Muscle layer of colon (tissue), 2 donors: Measurements from ENCODE around the gene GPR158.

Source experiments
- H3K27ac ChIP-seq: one replicate; pipeline ENCODE4 v1.7.0; 2013; ENCODE audit warnings: low read depth, mild to moderate bottlenecking, low read length, moderate library complexity
- H3K27me3 ChIP-seq, 2 donors: one replicate each; pipeline ENCODE4 v1.7.0; 2013; ENCODE audit warnings: low read length in 2 of 2, mild to moderate bottlenecking in 2 of 2; ENCODE audit not compliant: insufficient read depth in 2 of 2, control insufficient read depth in 1 of 2
- H3K36me3 ChIP-seq: one replicate; pipeline ENCODE4 v1.7.0; 2013; ENCODE audit warnings: mild to moderate bottlenecking, low read length; ENCODE audit not compliant: insufficient read depth
- H3K4me1 ChIP-seq: one replicate; pipeline ENCODE4 v1.7.0; 2013; ENCODE audit warnings: mild to moderate bottlenecking, low read length; ENCODE audit not compliant: insufficient read depth
- H3K4me3 ChIP-seq, 2 donors: one replicate each; pipeline ENCODE4 v1.7.0; 2013; ENCODE audit warnings: low read length in 2 of 2, low read depth in 1 of 2, mild to moderate bottlenecking in 1 of 2, moderate library complexity in 1 of 2
- H3K9ac ChIP-seq: one replicate; pipeline ENCODE4 v1.7.0; 2013; ENCODE audit warnings: low read length
- H3K9me3 ChIP-seq: one replicate; pipeline ENCODE4 v1.7.0; 2013; ENCODE audit warnings: mild to moderate bottlenecking, low read length
- donor health status: abdominal sarcoma.
- donor health status: Adenocarcinoma of cecum.

The GPR158 gene

DNA sequence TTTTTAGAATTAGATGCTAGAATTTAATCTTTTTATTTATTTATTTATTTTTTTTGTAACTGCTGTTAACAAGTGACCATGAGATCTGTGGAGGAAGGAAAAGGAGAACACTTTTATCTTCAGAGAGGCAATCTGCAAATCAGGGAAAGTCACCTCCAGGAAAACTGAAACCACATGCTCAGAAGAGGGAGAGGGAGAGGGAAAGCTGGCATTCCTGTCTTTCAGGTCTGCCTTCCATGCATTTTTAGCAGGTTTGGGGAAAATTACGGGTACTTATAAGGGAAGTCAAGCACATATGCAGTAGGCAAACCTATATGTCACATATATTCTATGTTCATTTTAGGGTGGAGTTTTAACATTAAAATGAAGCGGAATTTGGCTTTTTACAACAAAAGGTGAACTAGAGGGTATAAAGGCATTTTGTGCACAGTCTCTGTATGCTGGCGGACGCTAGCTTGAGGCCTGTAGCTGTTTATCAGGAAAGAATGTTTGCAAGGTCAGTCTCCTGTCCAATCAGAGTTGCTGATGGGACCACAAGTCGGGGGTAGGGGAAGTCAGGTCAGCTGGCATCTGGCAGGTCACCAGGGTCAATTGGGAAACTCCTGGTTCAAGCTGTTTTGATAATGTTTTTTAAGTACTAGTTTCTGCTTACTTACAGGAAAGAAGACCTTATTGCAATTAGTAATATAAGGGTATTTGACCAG, 333.5 kb downstream of the GPR158 start:
- no peaks in the 10 kb centered on the region for H3K27me3 ChIP-seq
- H3K4me3 ChIP-seq, result no peak overlapping the region
- H3K9me3 ChIP-seq, result no peaks in the 10 kb centered on the region
- no peak overlapping the region for H3K27ac ChIP-seq
- no peaks in the 10 kb centered on the region for H3K36me3 ChIP-seq
- no peaks in the 10 kb centered on the region for H3K4me1 ChIP-seq
- no peak overlapping the region for H3K9ac ChIP-seq

GRCh38 chr10:25509151-25509550, 334.4 kb downstream of the GPR158 start:
- Histone ChIP-seq H3K27ac (no peak overlapping the region), H3K27me3 (no peaks in the 10 kb centered on the region), H3K9me3 (no peaks in the 10 kb centered on the region), H3K9ac (no peak overlapping the region), H3K4me1 (no peaks in the 10 kb centered on the region), H3K36me3 (no peaks in the 10 kb centered on the region), H3K4me3 (no peak overlapping the region)

DNA sequence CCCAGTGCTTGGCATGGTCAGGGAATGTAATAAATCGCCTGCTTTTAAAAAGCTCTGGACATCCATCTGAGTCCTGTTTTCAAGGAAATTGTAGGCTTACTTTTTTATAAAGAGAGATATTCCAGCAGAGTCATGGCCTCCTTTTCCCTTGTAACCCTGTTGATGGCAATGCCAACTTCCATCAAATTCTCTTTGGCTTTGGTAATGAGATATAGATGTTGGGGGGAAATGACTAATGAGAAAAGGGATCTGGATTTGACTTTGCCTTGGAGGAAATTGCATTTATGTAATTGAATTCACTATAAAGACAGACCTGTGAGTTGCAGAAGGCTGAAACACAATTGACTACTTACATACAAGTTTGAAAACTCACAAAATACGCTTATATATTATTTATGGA, 347.5 kb downstream of the GPR158 start:
- Histone ChIP-seq H3K27me3 (no peaks in the 10 kb centered on the region), H3K9ac (no peak overlapping the region), H3K4me3 (no peak overlapping the region), H3K9me3 (no peaks in the 10 kb centered on the region), H3K27ac (no peak overlapping the region), H3K4me1 (no peaks in the 10 kb centered on the region), H3K36me3 (no peaks in the 10 kb centered on the region)

GRCh38 chr10:25522946-25523608, 348.3 kb downstream of the GPR158 start:
- no peaks in the 10 kb centered on the region for H3K9me3 ChIP-seq
- H3K4me1 ChIP-seq, result no peaks in the 10 kb centered on the region
- H3K27ac ChIP-seq, result no peak overlapping the region
- no peaks in the 10 kb centered on the region for H3K27me3 ChIP-seq
- no peak overlapping the region for H3K4me3 ChIP-seq
- no peaks in the 10 kb centered on the region for H3K36me3 ChIP-seq
- no peak overlapping the region for H3K9ac ChIP-seq

DNA sequence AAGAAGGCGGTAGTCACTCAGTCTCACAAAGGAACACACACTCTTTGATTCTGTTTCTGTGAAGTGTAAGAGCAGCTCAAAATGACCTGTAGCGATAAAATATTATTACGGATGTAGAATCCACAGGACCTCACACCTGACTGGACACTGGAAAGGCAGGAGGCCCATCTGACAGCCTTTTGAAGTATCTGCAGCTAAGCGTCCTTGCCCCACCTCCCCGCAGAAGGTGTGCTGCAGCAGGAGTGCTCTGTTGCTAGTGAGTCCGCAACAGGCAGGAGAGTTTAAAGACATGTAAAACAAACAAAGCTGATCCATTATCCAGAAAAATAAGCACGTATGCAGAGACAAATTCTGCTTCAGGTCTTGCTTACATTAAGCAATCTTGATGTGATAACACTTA, 355.5 kb downstream of the GPR158 start:
- Histone ChIP-seq H3K9ac (no peak overlapping the region), H3K4me1 (no peaks in the 10 kb centered on the region), H3K4me3 (no peak overlapping the region), H3K27ac (no peak overlapping the region), H3K27me3 (no peaks in the 10 kb centered on the region), H3K9me3 (no peaks in the 10 kb centered on the region), H3K36me3 (no peaks in the 10 kb centered on the region)

DNA sequence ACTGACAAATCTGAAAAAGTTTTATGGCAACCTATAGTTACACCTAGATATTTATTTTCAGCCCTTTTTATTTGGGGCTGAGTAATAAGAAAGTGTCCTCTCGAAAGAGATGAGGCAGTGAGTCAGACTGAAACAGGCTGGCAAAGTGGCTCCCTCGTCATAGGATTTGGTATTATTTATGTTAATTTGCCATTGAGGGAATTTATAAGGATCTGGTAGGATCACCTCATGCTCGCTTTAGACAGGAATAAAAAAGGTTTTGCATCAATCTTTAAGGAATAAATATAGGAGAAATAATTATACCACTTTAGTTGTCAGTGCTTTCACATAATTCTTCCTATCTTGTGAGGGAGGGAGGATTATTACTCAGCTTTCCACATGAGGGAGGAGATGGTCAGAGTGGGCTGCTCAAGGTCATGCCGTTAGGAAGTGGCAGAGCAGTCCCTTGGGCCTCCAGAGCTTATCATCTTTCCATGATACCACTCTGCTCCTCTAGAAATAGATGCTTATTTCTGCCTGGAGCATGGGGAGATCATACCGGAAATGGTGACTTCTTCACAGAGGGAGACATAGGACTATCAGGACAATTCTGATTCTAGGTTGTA, 356.8 kb downstream of the GPR158 start:
- H3K9me3 ChIP-seq, result no peaks in the 10 kb centered on the region
- H3K4me1 ChIP-seq, result no peaks in the 10 kb centered on the region
- H3K36me3 ChIP-seq, result no peaks in the 10 kb centered on the region
- H3K27me3 ChIP-seq, result no peaks in the 10 kb centered on the region
- H3K27ac ChIP-seq, result no peak overlapping the region
- H3K4me3 ChIP-seq, result no peak overlapping the region
- no peak overlapping the region for H3K9ac ChIP-seq

DNA sequence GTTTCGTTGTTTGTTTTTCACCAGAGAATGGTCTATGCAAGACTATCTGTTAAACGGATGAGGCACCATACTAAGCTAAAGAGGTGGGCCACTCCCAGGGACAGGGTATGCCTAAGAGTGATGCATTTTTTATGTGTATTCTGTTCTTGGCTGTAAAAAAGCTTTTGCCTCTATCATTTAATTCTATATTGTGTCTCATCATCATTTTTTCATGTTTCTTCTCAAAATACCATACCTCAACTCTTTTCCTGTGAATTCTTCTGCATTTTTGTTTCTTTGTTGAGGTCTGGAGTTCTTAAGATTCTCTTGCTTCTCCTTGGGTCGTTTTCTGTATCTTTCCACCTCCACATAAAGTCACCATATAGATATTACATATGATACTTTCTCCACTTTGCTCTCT, 357.4 kb downstream of the GPR158 start:
- H3K9ac ChIP-seq, result no peak overlapping the region
- H3K36me3 ChIP-seq, result no peaks in the 10 kb centered on the region
- H3K27me3 ChIP-seq, result no peaks in the 10 kb centered on the region
- H3K4me3 ChIP-seq, result no peak overlapping the region
- H3K27ac ChIP-seq, result no peak overlapping the region
- no peaks in the 10 kb centered on the region for H3K4me1 ChIP-seq
- H3K9me3 ChIP-seq, result no peaks in the 10 kb centered on the region

DNA sequence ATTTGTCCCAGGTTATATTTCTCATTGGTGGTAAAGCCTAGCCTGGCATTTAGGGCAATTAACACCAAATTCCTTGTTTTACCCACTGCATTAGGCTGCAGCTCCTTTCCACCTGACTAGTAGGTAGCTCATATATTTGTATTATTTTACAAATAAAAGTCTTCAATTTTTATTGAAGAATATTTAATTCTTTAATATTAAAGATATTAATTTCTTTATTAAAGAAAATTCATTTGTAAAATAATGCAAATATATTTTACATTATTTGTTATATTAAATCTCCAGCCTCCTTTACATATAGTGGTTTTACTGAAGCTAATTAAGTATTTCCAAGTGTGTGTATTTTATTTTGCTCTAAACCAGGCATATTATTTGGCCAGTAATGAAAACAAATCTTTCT, 361.2 kb downstream of the GPR158 start:
- Histone ChIP-seq H3K9ac (no peak overlapping the region), H3K27me3 (no peaks in the 10 kb centered on the region), H3K27ac (no peak overlapping the region), H3K4me3 (no peak overlapping the region), H3K9me3 (no peaks in the 10 kb centered on the region), H3K4me1 (no peaks in the 10 kb centered on the region), H3K36me3 (no peaks in the 10 kb centered on the region)

DNA sequence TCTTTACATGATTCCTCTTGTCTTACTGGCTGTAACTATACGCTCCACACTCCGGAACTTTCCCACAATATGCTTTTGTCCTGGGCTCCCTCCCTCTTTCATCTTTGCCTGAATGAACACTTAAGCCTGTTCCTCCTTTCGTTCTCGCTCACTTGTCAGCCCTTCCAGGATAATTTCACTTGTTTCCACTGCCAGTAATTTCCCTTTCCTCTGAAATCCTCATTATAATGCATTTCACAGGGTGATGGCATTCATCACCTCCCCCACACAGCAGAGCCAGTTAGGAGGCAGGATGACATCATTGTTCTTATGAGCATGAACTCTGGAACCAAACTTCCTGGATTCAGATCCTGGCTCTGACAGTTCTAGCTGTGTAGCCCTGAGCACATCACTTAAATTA, 372.6 kb downstream of the GPR158 start:
- no peaks in the 10 kb centered on the region for H3K9me3 ChIP-seq
- no peaks in the 10 kb centered on the region for H3K36me3 ChIP-seq
- H3K27me3 ChIP-seq, result no peaks in the 10 kb centered on the region
- H3K27ac ChIP-seq, result no peak overlapping the region
- no peaks in the 10 kb centered on the region for H3K4me1 ChIP-seq
- no peak overlapping the region for H3K4me3 ChIP-seq
- no peak overlapping the region for H3K9ac ChIP-seq

- H3K36me3 ChIP-seq, result no peaks in the 10 kb centered on the region
- H3K4me3 ChIP-seq, result no peak overlapping the region
- no peaks in the 10 kb centered on the region for H3K9me3 ChIP-seq
- H3K9ac ChIP-seq, result no peak overlapping the region
- no peaks in the 10 kb centered on the region for H3K4me1 ChIP-seq
- H3K27me3 ChIP-seq, result no peaks in the 10 kb centered on the region
- no peak overlapping the region for H3K27ac ChIP-seq
These were observed 377.6 kb downstream of the GPR158 start for GRCh38 chr10:25552283-25552919.

- Histone ChIP-seq H3K27ac (no peak overlapping the region), H3K9ac (no peak overlapping the region), H3K27me3 (no peaks in the 10 kb centered on the region), H3K9me3 (no peaks in the 10 kb centered on the region), H3K4me3 (no peak overlapping the region), H3K36me3 (no peaks in the 10 kb centered on the region), H3K4me1 (no peaks in the 10 kb centered on the region)
These were observed 381.1 kb downstream of the GPR158 start for GRCh38 chr10:25555865-25556264.
